IPS-NIHi7 (cell line): ENCODE results near the gene ALKBH2.

ENCODE experiments used
- DNase-seq: peaks from one replicate; pipeline ENCODE4 v3.0.0; 2012; ENCODE audit warnings: mixed read lengths; ENCODE audit errors: extremely low spot score

Gene ALKBH2

GRCh38 chr12:109093022-109093918 lies at the start of gene ALKBH2:
Gene ALKBH2 (minus strand): TSS chr12:109093472. CDS start chr12:109092786, 686 bp downstream.
- peak; percentile 93 for DNase-seq

GRCh38 chr12:109140560-109140959 lies 47.3 kb upstream of the ALKBH2 start:
- DNase-seq, result no peak

- no peak for DNase-seq
Observed at GRCh38 chr12:109139791-109140190, 46.5 kb upstream of the ALKBH2 start.

GRCh38 chr12:109139360-109139759 lies 46.1 kb upstream of the ALKBH2 start:
- DNase-seq, result no peak

- no peak for DNase-seq
Observed at GRCh38 chr12:109137055-109137454, 43.8 kb upstream of the ALKBH2 start.

- peak; percentile 88 for DNase-seq
Observed at GRCh38 chr12:109134186-109134917, 41.1 kb upstream of the ALKBH2 start.

GRCh38 chr12:109131154-109132050 lies 38.1 kb upstream of the ALKBH2 start:
- DNase-seq, result no peak

GRCh38 chr12:109130297-109131153 lies 37.3 kb upstream of the ALKBH2 start:
- DNase-seq, result no peak

- no peak for DNase-seq
Observed at GRCh38 chr12:109127533-109128242, 34.4 kb upstream of the ALKBH2 start.

- no peak for DNase-seq
Observed at GRCh38 chr12:109126784-109127183, 33.5 kb upstream of the ALKBH2 start.

- no peak for DNase-seq
Observed at GRCh38 chr12:109125791-109126190, 32.5 kb upstream of the ALKBH2 start.

- DNase-seq, result no peak
Observed at GRCh38 chr12:109124878-109125648, 31.8 kb upstream of the ALKBH2 start.

GRCh38 chr12:109121346-109121880 lies 28.1 kb upstream of the ALKBH2 start:
- DNase-seq, result no peak

- no peak for DNase-seq
Observed at GRCh38 chr12:109120557-109120956, 27.3 kb upstream of the ALKBH2 start.

- DNase-seq, result no peak
Observed at GRCh38 chr12:109120095-109120494, 26.8 kb upstream of the ALKBH2 start.

- no peak for DNase-seq
Observed at GRCh38 chr12:109116611-109116949, 23.3 kb upstream of the ALKBH2 start.

GRCh38 chr12:109115758-109116610 lies 22.7 kb upstream of the ALKBH2 start, which contains the start of gene ACACB:
Gene ACACB (plus strand): TSS chr12:109116587. CDS start chr12:109139406, 22,819 bp downstream.
- DNase-seq, result no peak

- no peak for DNase-seq
Observed at GRCh38 chr12:109115404-109115757, 22.1 kb upstream of the ALKBH2 start.
